HPDE6-E6E7 (cell line): ENCODE data around the gene ESYT2.

Source experiments
- DNase-seq: peaks from one replicate; pipeline ENCODE4 v3.0.0; 2011; ENCODE audit warnings: missing footprints; ENCODE audit errors: extremely low spot score

Gene ESYT2

GRCh38 chr7:158804335-158804734 lies 25.0 kb downstream of the ESYT2 start:
- DNase-seq, result no peak

- DNase-seq, result no peak
Measured at GRCh38 chr7:158803367-158803969, 25.8 kb downstream of the ESYT2 start.

- peak; percentile 31 for DNase-seq
Measured at GRCh38 chr7:158802535-158803366, 26.6 kb downstream of the ESYT2 start.

- DNase-seq, result no peak
Measured at GRCh38 chr7:158798741-158799140, 30.6 kb downstream of the ESYT2 start.

- DNase-seq, result no peak
Measured at GRCh38 chr7:158796667-158797066, 32.6 kb downstream of the ESYT2 start.

GRCh38 chr7:158795272-158795671 lies 34.0 kb downstream of the ESYT2 start:
- no peak for DNase-seq

GRCh38 chr7:158791107-158791506 lies 38.2 kb downstream of the ESYT2 start:
- DNase-seq, result no peak

GRCh38 chr7:158789842-158790241 lies 39.5 kb downstream of the ESYT2 start:
- no peak for DNase-seq

GRCh38 chr7:158786898-158787297 lies 42.4 kb downstream of the ESYT2 start:
- DNase-seq, result no peak

GRCh38 chr7:158784270-158784669 lies 45.0 kb downstream of the ESYT2 start:
- no peak for DNase-seq

- DNase-seq, result peak; percentile 26
Measured at GRCh38 chr7:158783595-158783994, 45.7 kb downstream of the ESYT2 start.

GRCh38 chr7:158782761-158783401 lies 46.4 kb downstream of the ESYT2 start:
- DNase-seq, result peak; percentile 13

GRCh38 chr7:158781974-158782664 lies 47.2 kb downstream of the ESYT2 start:
- no peak for DNase-seq

- DNase-seq, result no peak
Measured at GRCh38 chr7:158781217-158781973, 47.9 kb downstream of the ESYT2 start.

GRCh38 chr7:158779061-158780000 lies 50.0 kb downstream of the ESYT2 start:
- DNase-seq, result no peak

GRCh38 chr7:158778471-158778870 lies 50.8 kb downstream of the ESYT2 start:
- DNase-seq, result no peak

GRCh38 chr7:158777793-158778192 lies 51.5 kb downstream of the ESYT2 start:
- no peak for DNase-seq

- no peak for DNase-seq
Measured at GRCh38 chr7:158776474-158776873, 52.8 kb downstream of the ESYT2 start.

- DNase-seq, result no peak
Measured at GRCh38 chr7:158774952-158775351, 54.4 kb downstream of the ESYT2 start.

GRCh38 chr7:158772916-158773315 lies 56.4 kb downstream of the ESYT2 start:
- no peak for DNase-seq
